T-helper 1 cell treated with Interleukin-12 subunit alpha and Interleukin-12 subunit beta and Interleukin-4 antibody, amounts not matched to agents 30 μg/mL and 1 μg/mL, for 36 hours (primary cell): Measurements from ENCODE around the gene MYO7A.

Experiments used
- H3K27ac Mint-ChIP-seq: one replicate; pipeline ENCODE4 v1.8.0; 2021; ENCODE audit warnings: mild to moderate bottlenecking, mixed read lengths
- H3K27me3 Mint-ChIP-seq: one replicate; pipeline ENCODE4 v1.8.0; 2021; ENCODE audit warnings: low read depth, mixed read lengths
- H3K36me3 Mint-ChIP-seq: one replicate; pipeline ENCODE4 v1.8.0; 2021; ENCODE audit warnings: low read depth, mixed read lengths
- H3K4me1 Mint-ChIP-seq: one replicate; pipeline ENCODE4 v1.8.0; 2021; ENCODE audit warnings: low read depth, mixed read lengths
- H3K4me3 Mint-ChIP-seq: one replicate; pipeline ENCODE4 v1.8.0; 2021; ENCODE audit warnings: mild to moderate bottlenecking, moderate library complexity, mixed read lengths
- H3K9me3 Mint-ChIP-seq: one replicate; pipeline ENCODE4 v1.8.0; 2021; ENCODE audit warnings: mixed read lengths

MYO7A gene

DNA sequence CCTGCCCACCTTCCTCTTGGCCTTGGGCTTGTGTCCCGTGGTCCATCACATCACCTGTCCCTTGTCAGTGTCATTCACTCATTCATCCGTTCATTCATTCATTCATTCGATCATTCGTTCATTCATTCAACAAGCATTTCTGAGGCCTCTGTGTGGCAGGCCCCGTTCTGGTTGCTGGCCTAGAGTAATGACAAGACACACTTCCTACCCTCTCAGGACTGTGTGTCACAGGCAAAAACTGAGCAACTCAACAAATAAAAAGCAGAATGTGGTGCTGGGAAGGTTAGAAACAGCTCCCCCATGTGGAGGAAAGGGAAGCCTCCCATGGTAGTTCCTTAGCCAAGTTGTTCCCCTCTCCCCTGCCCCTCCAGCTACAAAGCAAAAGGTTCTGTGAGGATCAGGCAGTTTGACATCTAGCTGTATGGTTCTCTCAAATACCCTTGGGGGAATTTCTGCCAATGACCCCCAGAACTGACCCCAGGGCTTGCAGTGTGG, 27.0 kb upstream of the MYO7A start:
- H3K4me3 Mint-ChIP-seq, result no peak overlapping the region
- no peaks in the 10 kb centered on the region for H3K27me3 Mint-ChIP-seq
- H3K27ac Mint-ChIP-seq, result no peak overlapping the region

DNA sequence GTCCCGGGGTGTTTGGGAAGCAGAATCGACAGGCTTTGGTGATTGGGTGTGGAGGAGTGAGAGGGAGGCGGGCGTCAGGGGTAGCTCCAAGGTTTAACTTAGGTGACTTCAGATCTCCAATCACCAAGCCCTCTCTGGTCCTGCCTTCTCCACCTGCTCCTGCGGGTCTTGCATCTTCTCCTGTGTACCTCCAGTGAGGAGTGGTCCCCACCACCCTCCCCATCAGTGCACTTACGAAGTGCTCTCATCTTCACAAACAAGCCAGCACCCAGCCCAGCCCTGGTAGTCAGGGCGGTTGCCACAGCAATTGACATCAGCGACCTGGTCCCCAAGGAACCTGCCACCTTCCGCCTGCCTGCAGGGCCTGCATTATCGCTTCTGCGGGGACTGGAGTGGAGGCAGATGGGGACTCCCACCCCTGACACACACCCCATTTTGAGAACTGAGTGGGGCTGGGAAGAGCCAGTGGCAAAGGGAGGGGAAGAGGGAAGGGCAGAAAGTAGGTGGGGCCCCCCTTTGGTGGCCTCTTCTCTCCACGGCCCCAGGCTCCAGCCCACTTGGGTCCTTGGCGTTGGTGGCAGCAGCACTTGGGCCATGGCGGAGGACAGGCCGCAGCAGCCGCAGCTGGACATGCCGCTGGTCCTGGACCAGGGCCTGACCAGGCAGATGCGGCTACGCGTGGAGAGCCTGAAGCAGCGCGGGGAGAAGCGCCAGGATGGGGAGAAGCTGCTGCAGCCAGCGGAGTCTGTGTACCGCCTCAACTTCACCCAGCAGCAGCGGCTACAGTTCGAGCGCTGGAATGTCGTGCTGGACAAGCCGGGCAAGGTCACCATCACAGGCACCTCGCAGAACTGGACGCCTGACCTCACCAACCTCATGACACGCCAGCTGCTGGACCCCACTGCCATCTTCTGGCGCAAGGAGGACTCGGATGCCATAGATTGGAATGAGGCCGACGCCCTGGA, 25.5 kb upstream of the MYO7A start, which contains the start of gene OMP:
TSS of gene OMP (plus strand) at position 595 of the 965 bp plus-strand sequence. CDS start at position 595, 0 bp downstream.
- Mint-ChIP-seq H3K4me1 (no peaks in the 10 kb centered on the region), H3K36me3 (no peaks in the 10 kb centered on the region), H3K27me3 (no peaks in the 10 kb centered on the region), H3K27ac (no peak within 1 kb of the TSS), H3K9me3 (no peaks in the 10 kb centered on the region), H3K4me3 (no peak within 1 kb of the TSS)

More for the DNA sequence above, 27.0 kb upstream of the MYO7A start:
- no peaks in the 10 kb centered on the region for H3K4me1 Mint-ChIP-seq
- no peaks in the 10 kb centered on the region for H3K9me3 Mint-ChIP-seq
- no peaks in the 10 kb centered on the region for H3K36me3 Mint-ChIP-seq

DNA sequence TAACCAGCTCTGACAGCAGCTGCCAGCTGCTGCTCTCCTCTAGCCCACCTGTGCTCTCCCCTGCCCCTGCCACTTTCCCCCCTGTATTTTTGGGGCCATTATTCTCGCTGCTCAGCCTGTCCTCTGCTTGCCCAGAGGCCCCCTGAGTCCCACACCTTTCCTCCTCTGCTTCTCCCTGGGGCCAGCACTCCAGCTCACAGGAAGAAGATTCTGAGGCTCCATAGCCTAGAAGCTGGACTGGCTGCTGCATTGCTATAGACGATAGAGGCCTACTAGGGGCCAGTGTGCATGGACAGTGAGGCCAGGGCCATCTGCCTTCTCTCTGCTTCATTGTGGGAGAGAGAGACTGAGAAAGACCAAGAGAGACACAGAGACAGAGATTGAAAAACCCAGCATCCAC, 24.7 kb upstream of the MYO7A start:
- Mint-ChIP-seq H3K36me3 (no peaks in the 10 kb centered on the region), H3K9me3 (no peaks in the 10 kb centered on the region), H3K4me3 (no peak overlapping the region), H3K27ac (no peak overlapping the region), H3K27me3 (no peaks in the 10 kb centered on the region), H3K4me1 (no peaks in the 10 kb centered on the region)

GRCh38 chr11:77104727-77105126, 23.3 kb upstream of the MYO7A start:
- no peak overlapping the region for H3K27ac Mint-ChIP-seq
- H3K27me3 Mint-ChIP-seq, result no peaks in the 10 kb centered on the region
- H3K4me3 Mint-ChIP-seq, result no peak overlapping the region
- H3K4me1 Mint-ChIP-seq, result no peaks in the 10 kb centered on the region
- H3K9me3 Mint-ChIP-seq, result no peaks in the 10 kb centered on the region
- no peaks in the 10 kb centered on the region for H3K36me3 Mint-ChIP-seq

GRCh38 chr11:77106321-77106720, 21.7 kb upstream of the MYO7A start:
- no peak overlapping the region for H3K27ac Mint-ChIP-seq
- no peaks in the 10 kb centered on the region for H3K4me1 Mint-ChIP-seq
- H3K36me3 Mint-ChIP-seq, result no peaks in the 10 kb centered on the region
- H3K4me3 Mint-ChIP-seq, result no peak overlapping the region
- H3K9me3 Mint-ChIP-seq, result no peaks in the 10 kb centered on the region
- H3K27me3 Mint-ChIP-seq, result no peaks in the 10 kb centered on the region

GRCh38 chr11:77106759-77107158, 21.3 kb upstream of the MYO7A start:
- no peak overlapping the region for H3K27ac Mint-ChIP-seq
- no peaks in the 10 kb centered on the region for H3K27me3 Mint-ChIP-seq
- no peaks in the 10 kb centered on the region for H3K9me3 Mint-ChIP-seq
- H3K4me1 Mint-ChIP-seq, result no peaks in the 10 kb centered on the region
- H3K36me3 Mint-ChIP-seq, result no peaks in the 10 kb centered on the region
- no peak overlapping the region for H3K4me3 Mint-ChIP-seq

GRCh38 chr11:77107950-77108349, 20.1 kb upstream of the MYO7A start:
- no peaks in the 10 kb centered on the region for H3K36me3 Mint-ChIP-seq
- no peaks in the 10 kb centered on the region for H3K9me3 Mint-ChIP-seq
- H3K27me3 Mint-ChIP-seq, result no peaks in the 10 kb centered on the region
- H3K27ac Mint-ChIP-seq, result no peak overlapping the region
- H3K4me1 Mint-ChIP-seq, result no peaks in the 10 kb centered on the region
- no peak overlapping the region for H3K4me3 Mint-ChIP-seq

DNA sequence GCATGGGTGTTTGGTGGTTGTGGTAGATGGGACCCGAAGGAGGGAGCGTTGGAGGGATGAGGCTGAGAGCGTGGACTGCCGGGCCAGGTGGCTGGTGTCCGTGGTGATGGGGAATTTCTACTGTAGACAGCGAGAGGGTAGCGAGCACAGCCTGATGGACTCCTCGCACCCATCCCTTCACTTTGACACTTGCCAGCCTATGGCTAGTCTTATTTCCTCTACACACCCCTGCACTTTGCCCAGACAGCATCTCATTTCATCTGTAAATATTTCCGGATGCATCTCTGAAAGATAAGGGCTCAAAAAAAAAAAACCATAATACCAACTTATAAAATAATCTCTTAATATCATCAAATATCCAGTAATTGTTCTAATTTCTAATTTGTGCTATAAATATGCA, 19.6 kb upstream of the MYO7A start:
- H3K36me3 Mint-ChIP-seq, result no peaks in the 10 kb centered on the region
- no peaks in the 10 kb centered on the region for H3K27me3 Mint-ChIP-seq
- peaks cover 3% of the 10 kb centered on the region for H3K4me1 Mint-ChIP-seq
- no peak overlapping the region for H3K4me3 Mint-ChIP-seq
- H3K27ac Mint-ChIP-seq, result no peak overlapping the region
- no peaks in the 10 kb centered on the region for H3K9me3 Mint-ChIP-seq

DNA sequence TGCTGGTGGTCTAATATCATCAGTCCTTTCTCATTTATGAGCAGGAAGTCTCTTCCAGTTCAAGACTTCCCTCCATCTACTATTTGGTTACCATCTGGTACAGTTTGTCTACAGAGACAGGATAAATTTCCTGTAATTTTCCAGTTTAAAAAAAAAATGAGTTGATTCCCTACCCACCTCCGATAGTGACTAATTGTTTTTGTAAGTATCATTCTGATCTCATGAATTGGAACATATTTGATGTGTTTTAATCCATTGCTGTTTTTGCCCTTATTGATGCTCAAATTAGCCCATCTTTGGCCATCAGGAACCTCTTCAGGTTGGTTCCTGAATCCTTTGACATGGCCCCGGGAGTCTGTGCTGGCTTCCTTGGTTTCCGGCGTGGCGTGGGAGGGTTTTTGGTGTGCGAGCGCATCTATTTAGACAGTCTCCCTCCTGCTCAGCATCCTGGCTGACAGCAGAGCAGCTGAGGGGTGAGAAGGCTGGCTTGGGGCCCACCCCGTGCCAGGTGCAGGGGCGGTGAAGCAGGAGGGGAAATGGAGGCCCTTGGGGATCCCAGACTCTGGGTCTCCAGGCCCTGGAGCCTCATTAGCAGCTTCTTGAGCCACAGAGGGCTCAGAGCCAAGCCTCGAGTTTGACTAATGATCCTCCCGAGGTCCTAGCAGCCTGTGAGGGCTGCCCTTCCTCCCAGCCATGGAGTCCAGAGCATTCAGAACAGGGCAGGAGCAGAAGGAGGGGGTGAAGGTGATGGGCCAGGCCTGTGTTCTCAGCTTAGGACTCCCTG, 18.6 kb upstream of the MYO7A start:
- Mint-ChIP-seq H3K27me3 (no peaks in the 10 kb centered on the region), H3K4me1 (peaks cover 3% of the 10 kb centered on the region), H3K4me3 (no peak overlapping the region), H3K9me3 (no peaks in the 10 kb centered on the region), H3K36me3 (no peaks in the 10 kb centered on the region), H3K27ac (no peak overlapping the region)

GRCh38 chr11:77110836-77111235, 17.2 kb upstream of the MYO7A start:
- H3K4me1 Mint-ChIP-seq, result peaks cover 3% of the 10 kb centered on the region
- H3K9me3 Mint-ChIP-seq, result no peaks in the 10 kb centered on the region
- H3K4me3 Mint-ChIP-seq, result no peak overlapping the region
- no peaks in the 10 kb centered on the region for H3K27me3 Mint-ChIP-seq
- H3K27ac Mint-ChIP-seq, result no peak overlapping the region
- H3K36me3 Mint-ChIP-seq, result no peaks in the 10 kb centered on the region

- no peak overlapping the region for H3K4me3 Mint-ChIP-seq
- no peaks in the 10 kb centered on the region for H3K27me3 Mint-ChIP-seq
- H3K4me1 Mint-ChIP-seq, result peaks cover 3% of the 10 kb centered on the region
- no peaks in the 10 kb centered on the region for H3K9me3 Mint-ChIP-seq
- H3K27ac Mint-ChIP-seq, result no peak overlapping the region
- no peaks in the 10 kb centered on the region for H3K36me3 Mint-ChIP-seq
These were observed 16.8 kb upstream of the MYO7A start for GRCh38 chr11:77111277-77111676.

DNA sequence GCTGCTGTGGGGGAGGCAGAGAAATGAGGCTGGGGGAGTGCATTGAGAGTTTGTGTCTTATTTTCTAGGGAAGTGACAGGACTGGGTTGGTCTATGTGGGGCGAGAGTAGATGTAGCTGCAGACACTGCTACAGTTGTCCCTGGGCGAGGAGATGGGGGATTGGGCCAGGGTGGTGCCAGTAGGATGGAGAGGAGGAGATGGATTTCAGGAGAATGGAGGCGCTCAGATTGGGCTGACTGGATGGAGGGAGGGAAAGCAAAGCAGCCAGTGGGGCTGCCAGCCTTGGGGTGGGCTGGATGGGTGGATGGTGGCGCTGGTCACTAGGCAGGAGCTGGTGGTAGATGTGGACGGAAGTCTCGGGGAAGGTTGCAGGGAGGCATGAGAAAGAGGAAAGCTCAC, 16.1 kb upstream of the MYO7A start:
- Mint-ChIP-seq H3K4me1 (peaks cover 3% of the 10 kb centered on the region), H3K9me3 (no peaks in the 10 kb centered on the region), H3K27me3 (no peaks in the 10 kb centered on the region), H3K4me3 (no peak overlapping the region), H3K36me3 (no peaks in the 10 kb centered on the region), H3K27ac (no peak overlapping the region)

DNA sequence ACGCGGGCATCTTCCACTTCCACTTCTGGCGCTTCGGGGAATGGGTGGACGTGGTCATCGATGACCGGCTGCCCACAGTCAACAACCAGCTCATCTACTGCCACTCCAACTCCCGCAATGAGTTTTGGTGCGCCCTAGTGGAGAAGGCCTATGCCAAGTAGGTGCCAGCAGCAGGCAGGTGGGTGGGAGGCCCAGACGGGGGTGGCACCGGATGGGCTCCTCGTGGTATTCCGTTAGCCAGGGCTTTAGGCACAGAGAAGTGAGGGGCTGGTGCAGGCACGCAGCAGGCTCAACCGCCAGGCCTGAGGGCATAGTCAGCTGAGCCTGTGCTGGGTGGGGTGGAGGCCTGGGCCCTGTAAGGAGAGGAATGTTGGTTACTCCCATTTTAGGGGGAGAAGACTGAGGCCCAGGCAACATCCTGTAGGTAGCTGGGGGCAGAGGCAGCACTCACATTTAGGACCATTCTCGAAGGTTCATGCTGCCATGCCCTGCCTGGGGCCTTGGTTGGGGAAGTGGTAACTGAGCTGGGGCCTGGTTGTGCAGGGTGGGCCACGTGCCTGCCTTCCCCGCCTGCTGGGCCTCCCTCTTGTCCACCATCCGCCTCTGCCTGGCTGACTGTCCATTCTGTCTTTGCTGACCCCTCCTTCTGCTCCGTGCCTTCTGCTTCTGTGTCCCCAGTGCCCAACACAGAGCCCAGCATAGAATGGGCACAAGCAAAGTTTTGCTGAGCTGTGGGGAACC, 15.2 kb upstream of the MYO7A start:
- Mint-ChIP-seq H3K27ac (no peak overlapping the region), H3K36me3 (no peaks in the 10 kb centered on the region), H3K4me3 (no peak overlapping the region), H3K9me3 (no peaks in the 10 kb centered on the region), H3K27me3 (no peaks in the 10 kb centered on the region), H3K4me1 (peaks cover 3% of the 10 kb centered on the region)

DNA sequence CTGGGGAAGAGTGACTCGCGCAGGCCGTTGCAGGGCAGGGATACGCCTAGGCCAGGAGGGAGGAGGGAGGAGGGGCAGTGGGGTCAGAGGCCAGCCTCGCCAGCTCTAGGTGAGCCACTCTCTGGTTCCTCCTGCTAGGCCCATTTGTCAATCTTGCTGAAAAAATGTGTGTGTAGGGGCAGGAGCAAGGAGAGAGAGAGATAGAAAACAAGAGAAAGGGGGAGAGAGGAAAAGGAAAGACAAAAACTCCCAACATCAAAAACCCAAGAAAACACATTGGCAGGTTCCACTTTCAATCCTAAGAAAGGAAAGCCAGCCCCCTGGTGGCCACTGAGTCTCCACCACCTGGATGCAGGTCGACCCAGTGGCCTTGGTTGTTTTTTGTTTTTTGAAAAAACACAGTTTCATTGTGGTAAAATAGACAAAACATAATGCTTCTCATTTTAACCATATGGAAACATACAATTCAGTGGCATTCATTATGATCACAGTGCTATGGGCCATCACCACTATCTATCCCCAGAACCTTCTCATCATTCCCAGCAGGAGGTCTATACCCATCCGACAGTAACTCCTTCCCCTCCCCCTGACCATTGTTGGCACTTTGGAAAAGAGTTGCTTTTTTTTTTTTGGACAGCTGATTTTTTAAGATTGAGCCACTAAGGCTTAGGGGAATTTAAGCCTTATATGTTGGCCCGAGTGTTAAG, 14.5 kb upstream of the MYO7A start:
- H3K36me3 Mint-ChIP-seq, result no peaks in the 10 kb centered on the region
- no peak overlapping the region for H3K4me3 Mint-ChIP-seq
- H3K27ac Mint-ChIP-seq, result no peak overlapping the region
- no peaks in the 10 kb centered on the region for H3K9me3 Mint-ChIP-seq
- no peaks in the 10 kb centered on the region for H3K27me3 Mint-ChIP-seq
- H3K4me1 Mint-ChIP-seq, result peaks cover 3% of the 10 kb centered on the region
